ENCODE data around the gene FNDC3B. TPM values are rescaled to one million over a fixed set of nuclear protein-coding genes. Genes with fewer than 3 reads are reported as not detected.

FNDC3B gene
- total RNA-seq, 1 donor from 2014 or later = 160 TPM

- Histone ChIP-seq H3K4me3 (no peak overlapping the region), H3K36me3 (no peaks in the 10 kb centered on the region), H3K27ac (peak overlapping the region; percentile 51), H3K27me3 (no peaks in the 10 kb centered on the region), H3K4me1 (peaks cover 75% of the 10 kb centered on the region), H3K9me3 (no peaks in the 10 kb centered on the region)
- ATAC-seq = peak; percentile 91
- intact Hi-C loops (cut with DNase I) = no loop called here
- DNase-seq = no peak
- no peak for TF ChIP-seq CTCF (IDR thresholded peaks at IDR 0.05)
Observed at GRCh38 chr3:172140499-172141391, 101.4 kb downstream of the FNDC3B start.

GRCh38 chr3:172142051-172142863 lies 102.9 kb downstream of the FNDC3B start:
- Histone ChIP-seq H3K4me1 (peaks cover 59% of the 10 kb centered on the region), H3K4me3 (no peak overlapping the region), H3K27me3 (no peaks in the 10 kb centered on the region), H3K9me3 (no peaks in the 10 kb centered on the region), H3K27ac (peak overlapping the region; percentile 51), H3K36me3 (no peaks in the 10 kb centered on the region)
- ATAC-seq = no peak
- intact Hi-C loops (cut with DNase I) = no loop called here
- TF ChIP-seq CTCF (IDR thresholded peaks at IDR 0.05) = no peak
- DNase-seq = no peak

- Histone ChIP-seq H3K9me3 (no peaks in the 10 kb centered on the region), H3K4me3 (no peak overlapping the region), H3K36me3 (no peaks in the 10 kb centered on the region), H3K4me1 (peaks cover 52% of the 10 kb centered on the region), H3K27ac (peak overlapping the region; percentile 17), H3K27me3 (no peaks in the 10 kb centered on the region)
- ATAC-seq = no peak
- no peak for TF ChIP-seq CTCF (IDR thresholded peaks at IDR 0.05)
- DNase-seq = no peak
- intact Hi-C loops (cut with DNase I) = no loop called here
Observed at GRCh38 chr3:172142864-172143451, 103.6 kb downstream of the FNDC3B start.

GRCh38 chr3:172143739-172144497 lies 104.5 kb downstream of the FNDC3B start:
- Histone ChIP-seq H3K4me3 (no peak overlapping the region), H3K36me3 (no peaks in the 10 kb centered on the region), H3K9me3 (no peaks in the 10 kb centered on the region), H3K27me3 (no peaks in the 10 kb centered on the region), H3K27ac (no peak overlapping the region), H3K4me1 (peaks cover 48% of the 10 kb centered on the region)
- intact Hi-C loops (cut with DNase I) = no loop called here
- TF ChIP-seq CTCF (IDR thresholded peaks at IDR 0.05) = no peak
- no peak for DNase-seq
- no peak for ATAC-seq

- Histone ChIP-seq H3K36me3 (no peaks in the 10 kb centered on the region), H3K27me3 (no peaks in the 10 kb centered on the region), H3K27ac (no peak overlapping the region), H3K4me3 (no peak overlapping the region), H3K4me1 (peaks cover 42% of the 10 kb centered on the region), H3K9me3 (no peaks in the 10 kb centered on the region)
- intact Hi-C loops (cut with DNase I) = no loop called here
- DNase-seq = no peak
- no peak for TF ChIP-seq CTCF (IDR thresholded peaks at IDR 0.05)
- no peak for ATAC-seq
Observed at GRCh38 chr3:172144601-172145000, 105.2 kb downstream of the FNDC3B start.

Measured in upper lobe of right lung (tissue), 1 donor.